Lung (tissue), 12 donors: Measurements from ENCODE around the gene KCTD16. TPM values are rescaled to one million over a fixed set of nuclear protein-coding genes. Genes with fewer than 3 reads are reported as not detected.

ENCODE experiments used
- ATAC-seq: fragments of 200-7000 bp; cut with Tn5 transposase; one replicate; pipeline ENCODE4 v1.9.1; 2020; ENCODE audit warnings: moderate number of reproducible peaks; ENCODE audit not compliant: insufficient read depth, low FRiP score
- DNase-seq, 3 donors: peaks; one replicate each; pipeline ENCODE4 v3.0.0-alpha.2; 2013 to 2017
- H3K27ac ChIP-seq, 2 donors: one replicate each; pipeline ENCODE4 v1.5.1; 2013; ENCODE audit warnings: mild to moderate bottlenecking in 2 of 2, moderate library complexity in 2 of 2, control low read depth in 1 of 2, inconsistent platforms in 1 of 2, low read depth in 1 of 2, low read length in 1 of 2
- H3K27me3 ChIP-seq, 3 donors: one replicate each; pipeline ENCODE4 v1.5.1; 2013; ENCODE audit warnings: low read length in 2 of 3; ENCODE audit not compliant: control insufficient read depth in 3 of 3, insufficient read depth in 3 of 3
- H3K36me3 ChIP-seq, 4 donors: one replicate each; pipeline ENCODE4 v1.5.1; 2013; ENCODE audit warnings: low read length in 4 of 4, mild to moderate bottlenecking in 1 of 4, moderate library complexity in 1 of 4; ENCODE audit not compliant: control insufficient read depth in 4 of 4, insufficient read depth in 4 of 4
- H3K4me1 ChIP-seq, 5 donors: one replicate each; pipeline ENCODE4 v1.5.1; 2013; ENCODE audit warnings: low read length in 5 of 5, mild to moderate bottlenecking in 2 of 5, moderate library complexity in 1 of 5; ENCODE audit not compliant: control insufficient read depth in 5 of 5, insufficient read depth in 5 of 5
- H3K4me3 ChIP-seq: one replicate; pipeline ENCODE4 v1.5.1; 2013; ENCODE audit warnings: mild to moderate bottlenecking, control low read depth, moderate library complexity
- H3K9ac ChIP-seq, 2 donors: one replicate each; pipeline ENCODE4 v1.5.1; 2013; ENCODE audit warnings: low read length in 2 of 2, control low read depth in 1 of 2; ENCODE audit not compliant: insufficient read depth in 1 of 2
- H3K9me3 ChIP-seq, 4 donors: one replicate each; pipeline ENCODE4 v1.5.1; 2013; ENCODE audit warnings: low read length in 3 of 4, mild to moderate bottlenecking in 1 of 4, moderate library complexity in 1 of 4; ENCODE audit not compliant: control insufficient read depth in 4 of 4, insufficient read depth in 3 of 4
- WGBS, 2 donors: extraction: QIAGEN DNeasy Blood & Tissue Kit; methylation state at CpG; one replicate each; pipeline ENCODE4 v1.1.7; 2013; 5-methylcytosine and 5-hydroxymethylcytosine counted together
- polyA plus RNA-seq, 2 donors: library from polyadenylated mRNA; stranded (reverse); fragments of 200-250 nt; gene quantifications; one replicate each; pipeline ENCODE4 v1.2.1, GENCODE V29; 2013
- total RNA-seq, 2 donors: library from RNA; depleted of rRNA in 1 of 2; stranded (reverse); fragments of >200 nt in 1 of 2; gene quantifications; one replicate each; pipeline ENCODE4 v1.2.1, GENCODE V29; 2014 to 2021
- TF ChIP-seq, protein P1 (sequence below): IDR thresholded peaks from 2 replicates; pipeline ENCODE4 v1.5.1; 2012; ENCODE audit warnings: mild to moderate bottlenecking; ENCODE audit errors: control extremely low read depth, extremely low read depth
- donor health status: control.
- donor health status: control.
- donor health status: Bipolar disorder and iron deficiency.
- donor health status: healthy.
- donor health status: DM: yes; HTN: yes; CAD: no.

Gene KCTD16
- total and polyA plus RNA-seq, 4 donors = 0.07 to 0.63 (median 0.27) TPM

DNA sequence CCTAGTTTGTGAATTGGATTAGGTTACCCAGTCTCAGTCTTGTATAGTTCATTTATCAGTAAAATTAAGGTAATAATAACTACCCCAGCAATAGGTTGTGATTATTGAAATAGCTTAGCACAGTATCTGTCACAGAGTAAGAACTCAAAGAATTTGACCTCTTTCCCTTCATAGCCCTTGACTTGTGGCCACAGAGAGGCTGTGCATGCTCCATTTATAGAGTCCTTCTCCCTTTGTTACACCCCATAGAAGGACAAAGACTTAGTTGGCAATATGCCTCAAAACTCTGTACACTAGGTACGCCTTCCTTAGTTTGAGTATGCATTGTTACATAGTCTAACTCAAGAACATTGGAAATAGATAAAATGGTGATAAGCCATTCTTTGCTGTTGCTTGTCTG lies 257.2 kb downstream of the KCTD16 start:
- Histone ChIP-seq H3K27ac (no peak overlapping the region), H3K36me3 (no peaks in the 10 kb centered on the region)
- TF ChIP-seq, protein P1, sequence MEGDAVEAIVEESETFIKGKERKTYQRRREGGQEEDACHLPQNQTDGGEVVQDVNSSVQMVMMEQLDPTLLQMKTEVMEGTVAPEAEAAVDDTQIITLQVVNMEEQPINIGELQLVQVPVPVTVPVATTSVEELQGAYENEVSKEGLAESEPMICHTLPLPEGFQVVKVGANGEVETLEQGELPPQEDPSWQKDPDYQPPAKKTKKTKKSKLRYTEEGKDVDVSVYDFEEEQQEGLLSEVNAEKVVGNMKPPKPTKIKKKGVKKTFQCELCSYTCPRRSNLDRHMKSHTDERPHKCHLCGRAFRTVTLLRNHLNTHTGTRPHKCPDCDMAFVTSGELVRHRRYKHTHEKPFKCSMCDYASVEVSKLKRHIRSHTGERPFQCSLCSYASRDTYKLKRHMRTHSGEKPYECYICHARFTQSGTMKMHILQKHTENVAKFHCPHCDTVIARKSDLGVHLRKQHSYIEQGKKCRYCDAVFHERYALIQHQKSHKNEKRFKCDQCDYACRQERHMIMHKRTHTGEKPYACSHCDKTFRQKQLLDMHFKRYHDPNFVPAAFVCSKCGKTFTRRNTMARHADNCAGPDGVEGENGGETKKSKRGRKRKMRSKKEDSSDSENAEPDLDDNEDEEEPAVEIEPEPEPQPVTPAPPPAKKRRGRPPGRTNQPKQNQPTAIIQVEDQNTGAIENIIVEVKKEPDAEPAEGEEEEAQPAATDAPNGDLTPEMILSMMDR = no peak

DNA sequence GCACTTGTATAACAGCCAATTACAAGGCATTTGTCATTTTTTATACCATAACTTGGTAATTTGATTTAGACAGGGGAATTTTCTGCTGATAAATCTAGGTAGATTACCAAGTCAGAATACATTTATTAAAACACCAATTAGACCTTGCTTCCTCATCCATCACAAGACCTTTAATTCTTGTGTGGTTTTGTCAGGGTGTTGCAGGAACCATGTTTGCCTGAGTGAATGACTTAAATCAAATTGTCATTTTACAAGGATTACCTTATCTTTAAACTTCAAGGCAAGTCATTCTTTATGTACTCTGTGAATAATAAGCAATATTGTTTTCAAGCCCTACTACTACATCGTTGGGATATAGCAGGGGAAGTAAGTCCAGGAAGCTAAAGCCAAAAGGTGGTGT lies 257.7 kb downstream of the KCTD16 start:
- H3K4me1 ChIP-seq = no peaks in the 10 kb centered on the region

More for the DNA sequence above, 257.2 kb downstream of the KCTD16 start:
- no peak for ATAC-seq
- 81% methylated on average over 1 of the region's 1 CpG for WGBS, 2 donors
- no peaks in the 10 kb centered on the region for H3K4me1 ChIP-seq
- H3K9me3 ChIP-seq = peaks cover 0 to 2% (median 0%) of the 10 kb centered on the region in 4 donors
- H3K9ac ChIP-seq = no peak overlapping the region
- no peak for DNase-seq
- H3K4me3 ChIP-seq = no peak overlapping the region
- H3K27me3 ChIP-seq = peaks cover 0 to 5% (median 0%) of the 10 kb centered on the region in 3 donors

DNA sequence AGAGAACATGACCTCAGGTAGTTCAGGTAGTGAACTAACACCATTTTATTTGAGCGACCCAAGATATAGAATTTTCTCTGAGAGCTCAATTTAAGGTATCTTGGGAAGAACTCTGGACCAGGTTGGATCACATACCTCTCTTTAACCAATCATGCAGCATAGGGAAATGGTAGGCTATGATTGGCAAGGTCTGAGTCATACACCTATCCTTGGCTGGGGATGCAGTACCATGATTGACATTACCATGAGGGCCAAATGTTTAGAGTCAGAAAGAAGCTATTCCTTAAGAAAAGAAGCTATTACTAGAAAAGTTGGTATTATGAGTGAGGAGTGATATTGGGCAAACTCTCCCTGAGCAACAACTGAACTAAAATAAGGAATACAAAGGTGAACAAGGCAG lies 258.7 kb downstream of the KCTD16 start:
- Histone ChIP-seq H3K9me3 (peaks cover 0 to 2% (median 0%) of the 10 kb centered on the region in 4 donors), H3K27ac (no peak overlapping the region), H3K9ac (no peak overlapping the region), H3K4me3 (no peak overlapping the region), H3K36me3 (no peaks in the 10 kb centered on the region), H3K4me1 (no peaks in the 10 kb centered on the region), H3K27me3 (peaks cover 0 to 5% (median 0%) of the 10 kb centered on the region in 3 donors)
- TF ChIP-seq, protein P1 = no peak
- ATAC-seq = no peak
- DNase-seq = no peak
- WGBS, 2 donors = 89 to 93% methylated on average over 1 of the region's 1 CpG

More for the DNA sequence above, 257.7 kb downstream of the KCTD16 start:
- TF ChIP-seq, protein P1 = no peak
- H3K4me3 ChIP-seq = no peak overlapping the region
- H3K9ac ChIP-seq = no peak overlapping the region
- no peak for ATAC-seq
- no peaks in the 10 kb centered on the region for H3K36me3 ChIP-seq
- no peak overlapping the region for H3K27ac ChIP-seq
- peaks cover 0 to 2% (median 0%) of the 10 kb centered on the region in 4 donors for H3K9me3 ChIP-seq
- H3K27me3 ChIP-seq = peaks cover 0 to 5% (median 0%) of the 10 kb centered on the region in 3 donors
- WGBS, 2 donors = 11 to 15% methylated on average over 1 of the region's 1 CpG
- DNase-seq = no peak

- no peak for ATAC-seq
- TF ChIP-seq, protein P1 = no peak
Measured at GRCh38 chr5:144429905-144430304, 259.2 kb downstream of the KCTD16 start.

More at GRCh38 chr5:144429905-144430304, 259.2 kb downstream of the KCTD16 start:
- 87 to 91% methylated on average over 1 of the region's 1 CpG for WGBS, 2 donors
- Histone ChIP-seq H3K9ac (no peak overlapping the region), H3K27ac (no peak overlapping the region), H3K4me3 (no peak overlapping the region), H3K9me3 (peaks cover 0 to 2% (median 0%) of the 10 kb centered on the region in 4 donors), H3K36me3 (no peaks in the 10 kb centered on the region), H3K27me3 (peaks cover 0 to 5% (median 0%) of the 10 kb centered on the region in 3 donors), H3K4me1 (no peaks in the 10 kb centered on the region)
- no peak for DNase-seq
